HepG2 (cell line): ENCODE results near the gene ITIH3. TPM values are rescaled to one million over a fixed set of nuclear protein-coding genes. Genes with fewer than 3 reads are reported as not detected.

Experiments used
- CEBPG ChIP-seq: IDR thresholded peaks from 2 replicates; pipeline ENCODE4 v1.6.1; 2016
- FOSL2 ChIP-seq: sonication (generic); formaldehyde crosslinking; IDR thresholded peaks from 2 replicates; pipeline ENCODE4 v1.4.0; 2020; ENCODE audit warnings: missing genetic modification reagents
- MTF2 ChIP-seq: sonication (generic); formaldehyde crosslinking; IDR thresholded peaks from 2 replicates; pipeline ENCODE4 v1.5.0; 2020; ENCODE audit warnings: missing genetic modification reagents, borderline replicate concordance
- PTBP1 ChIP-seq: fragments of 200-400 bp; formaldehyde crosslinking; IDR thresholded peaks from 2 replicates; pipeline ENCODE4 v1.6.1; 2018; ENCODE audit warnings: low read length, low read depth; ENCODE audit not compliant: poor library complexity, severe bottlenecking
- SP5 ChIP-seq: IDR thresholded peaks from 2 replicates; pipeline ENCODE4 v1.6.1; 2016; ENCODE audit warnings: low read depth, borderline replicate concordance
- TOE1 ChIP-seq: sonication (generic); formaldehyde crosslinking; IDR thresholded peaks from 2 replicates; pipeline ENCODE4 v1.4.0; 2020; ENCODE audit warnings: mild to moderate bottlenecking, missing genetic modification reagents
- ZBTB20 ChIP-seq: sonication (generic); formaldehyde crosslinking; IDR thresholded peaks from 2 replicates; pipeline ENCODE4 v1.8.1; 2023; ENCODE audit warnings: missing genetic modification reagents, low read depth, mild to moderate bottlenecking, borderline replicate concordance
- ZNF326 ChIP-seq: sonication (generic); formaldehyde crosslinking; IDR thresholded peaks from 2 replicates; pipeline ENCODE4 v1.4.0; 2020; ENCODE audit warnings: missing genetic modification reagents, borderline replicate concordance
- ZNF468 ChIP-seq: sonication (generic); formaldehyde crosslinking; IDR thresholded peaks from 2 replicates; pipeline ENCODE4 v1.8.0; 2022; ENCODE audit warnings: mild to moderate bottlenecking, moderate library complexity, missing genetic modification reagents
- ZNF674 ChIP-seq: sonication (generic); formaldehyde crosslinking; IDR thresholded peaks from 2 replicates; pipeline ENCODE4 v1.5.0; 2020; ENCODE audit warnings: low read depth, mild to moderate bottlenecking, missing genetic modification reagents
- ZNF816 ChIP-seq: sonication (generic); formaldehyde crosslinking; IDR thresholded peaks from 2 replicates; pipeline ENCODE4 v1.8.0; 2022; ENCODE audit warnings: missing genetic modification reagents, mild to moderate bottlenecking, borderline replicate concordance
- ZNF883 ChIP-seq: sonication (generic); formaldehyde crosslinking; IDR thresholded peaks from 2 replicates; pipeline ENCODE4 v1.5.1; 2020; ENCODE audit warnings: mild to moderate bottlenecking, missing genetic modification reagents; ENCODE audit errors: not compliant biosample characterization
- polyA plus RNA-seq, 8 experiments: library from polyadenylated mRNA; depleted of rRNA in 3 of 8; stranded (reverse) in 7 of 8; unstranded in 1 of 8; fragments of >200 nt; fragmentation: Illumina TruSeq in 4 of 8; extraction: Trizol in 4 of 8; gene quantifications; 2 replicates each; pipeline versions ENCODE4 v1.2.1 to v1.2.3, GENCODE V29; 2011 to 2016; ENCODE audit warnings: low read depth in 4 of 8, missing spikeins in 1 of 8, mixed read lengths in 1 of 8; ENCODE audit not compliant: insufficient read depth in 1 of 8
- total RNA-seq, 5 experiments: library from RNA; depleted of rRNA; stranded (reverse); fragments of >200 nt; fragmentation: Illumina TruSeq; extraction: Trizol; gene quantifications; 2 replicates each; pipeline ENCODE4 v1.2.3, GENCODE V29; 2016; ENCODE audit warnings: low read depth in 1 of 5
- TF ChIP-seq, protein P1 (sequence below): sonication (generic); formaldehyde crosslinking; IDR thresholded peaks from 2 replicates; pipeline ENCODE4 v1.5.1; 2020; ENCODE audit warnings: missing genetic modification reagents, mild to moderate bottlenecking, borderline replicate concordance
- TF ChIP-seq, protein P2 (sequence below): sonication (generic); formaldehyde crosslinking; IDR thresholded peaks from 2 replicates; pipeline ENCODE4 v1.9.0; 2021; ENCODE audit warnings: missing genetic modification reagents, borderline replicate concordance
- TF ChIP-seq, protein P3 (sequence below): sonication (generic); formaldehyde crosslinking; IDR thresholded peaks from 2 replicates; pipeline ENCODE4 v1.9.0; 2022; ENCODE audit warnings: missing genetic modification reagents, mild to moderate bottlenecking, borderline replicate concordance
- TF ChIP-seq, protein P4 (sequence below): sonication (generic); formaldehyde crosslinking; IDR thresholded peaks from 2 replicates; pipeline ENCODE4 v1.8.0; 2023; ENCODE audit warnings: mild to moderate bottlenecking, missing genetic modification reagents
- TF ChIP-seq, protein P5 (sequence below): IDR thresholded peaks from 2 replicates; pipeline ENCODE4 v1.6.1; 2016; ENCODE audit warnings: control low read depth
- TF ChIP-seq, protein P6 (sequence below): sonication (generic); formaldehyde crosslinking; conservative IDR thresholded peaks from 2 replicates; pipeline ENCODE4 v1.4.0; 2020; ENCODE audit warnings: missing genetic modification reagents

ITIH3 gene
- total and polyA plus RNA-seq, 2 of the 13 experiments (the other 11 are each of a cell fraction or from before 2014, with no cell fraction given) = 105 to 632 TPM

DNA sequence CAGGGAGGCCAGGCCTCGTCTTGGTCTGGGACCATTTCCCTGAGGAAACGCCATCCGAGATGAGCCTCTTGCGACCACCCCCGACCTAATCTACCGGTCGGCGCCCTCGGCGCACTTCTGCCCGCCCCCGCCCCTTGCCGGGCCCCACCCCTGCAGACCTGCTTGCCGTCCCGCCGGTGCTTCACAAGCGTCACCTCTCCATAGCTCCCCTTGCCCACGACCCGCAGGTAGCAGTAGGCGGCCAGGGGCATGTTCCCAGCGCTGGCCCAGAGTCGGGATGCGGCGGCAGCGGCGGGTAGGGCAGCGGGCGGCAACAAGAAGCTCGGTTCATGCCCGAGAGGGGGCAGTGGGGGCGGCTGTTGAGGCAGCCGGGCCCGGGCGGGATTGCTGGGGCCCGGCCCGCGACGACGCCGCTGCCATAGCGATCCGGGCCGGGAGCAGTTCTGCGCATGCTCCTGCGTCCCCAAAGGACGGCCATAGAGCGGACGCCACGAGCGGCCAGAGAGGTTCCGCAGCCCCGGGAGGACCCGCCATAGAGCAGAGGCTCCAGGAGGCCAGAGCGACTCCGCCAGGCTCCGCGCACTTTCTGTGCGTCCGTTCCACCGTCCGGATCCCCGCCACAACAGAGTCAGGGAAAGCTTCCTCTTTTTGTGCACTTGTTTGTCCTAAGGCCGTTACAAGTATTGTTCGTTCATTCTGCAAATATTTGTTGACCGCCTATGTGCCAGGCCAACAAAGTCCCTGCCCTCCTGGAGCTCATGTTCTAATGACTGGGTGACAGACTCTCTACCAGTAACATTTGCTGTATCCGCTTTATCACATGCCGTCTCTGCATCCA lies 23.9 kb upstream of the ITIH3 start, which contains the start of gene NEK4 (continued):
- TF ChIP-seq, protein P1, sequence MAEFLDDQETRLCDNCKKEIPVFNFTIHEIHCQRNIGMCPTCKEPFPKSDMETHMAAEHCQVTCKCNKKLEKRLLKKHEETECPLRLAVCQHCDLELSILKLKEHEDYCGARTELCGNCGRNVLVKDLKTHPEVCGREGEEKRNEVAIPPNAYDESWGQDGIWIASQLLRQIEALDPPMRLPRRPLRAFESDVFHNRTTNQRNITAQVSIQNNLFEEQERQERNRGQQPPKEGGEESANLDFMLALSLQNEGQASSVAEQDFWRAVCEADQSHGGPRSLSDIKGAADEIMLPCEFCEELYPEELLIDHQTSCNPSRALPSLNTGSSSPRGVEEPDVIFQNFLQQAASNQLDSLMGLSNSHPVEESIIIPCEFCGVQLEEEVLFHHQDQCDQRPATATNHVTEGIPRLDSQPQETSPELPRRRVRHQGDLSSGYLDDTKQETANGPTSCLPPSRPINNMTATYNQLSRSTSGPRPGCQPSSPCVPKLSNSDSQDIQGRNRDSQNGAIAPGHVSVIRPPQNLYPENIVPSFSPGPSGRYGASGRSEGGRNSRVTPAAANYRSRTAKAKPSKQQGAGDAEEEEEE (CRISPR knock-in tag) = no peak
- TF ChIP-seq, protein P2, sequence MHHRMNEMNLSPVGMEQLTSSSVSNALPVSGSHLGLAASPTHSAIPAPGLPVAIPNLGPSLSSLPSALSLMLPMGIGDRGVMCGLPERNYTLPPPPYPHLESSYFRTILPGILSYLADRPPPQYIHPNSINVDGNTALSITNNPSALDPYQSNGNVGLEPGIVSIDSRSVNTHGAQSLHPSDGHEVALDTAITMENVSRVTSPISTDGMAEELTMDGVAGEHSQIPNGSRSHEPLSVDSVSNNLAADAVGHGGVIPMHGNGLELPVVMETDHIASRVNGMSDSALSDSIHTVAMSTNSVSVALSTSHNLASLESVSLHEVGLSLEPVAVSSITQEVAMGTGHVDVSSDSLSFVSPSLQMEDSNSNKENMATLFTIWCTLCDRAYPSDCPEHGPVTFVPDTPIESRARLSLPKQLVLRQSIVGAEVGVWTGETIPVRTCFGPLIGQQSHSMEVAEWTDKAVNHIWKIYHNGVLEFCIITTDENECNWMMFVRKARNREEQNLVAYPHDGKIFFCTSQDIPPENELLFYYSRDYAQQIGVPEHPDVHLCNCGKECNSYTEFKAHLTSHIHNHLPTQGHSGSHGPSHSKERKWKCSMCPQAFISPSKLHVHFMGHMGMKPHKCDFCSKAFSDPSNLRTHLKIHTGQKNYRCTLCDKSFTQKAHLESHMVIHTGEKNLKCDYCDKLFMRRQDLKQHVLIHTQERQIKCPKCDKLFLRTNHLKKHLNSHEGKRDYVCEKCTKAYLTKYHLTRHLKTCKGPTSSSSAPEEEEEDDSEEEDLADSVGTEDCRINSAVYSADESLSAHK = no peak
- TF ChIP-seq ZNF816 (CRISPR knock-in tag) (no peak), CEBPG (CRISPR knock-in tag) (no peak), TOE1 (CRISPR knock-in tag) (no peak), MTF2 (no peak), ZNF468 (CRISPR knock-in tag) (no peak), ZBTB20 (CRISPR knock-in tag) (no peak), PTBP1 (no peak), ZNF883 (CRISPR knock-in tag) (peak; percentile 73), ZNF674 (CRISPR knock-in tag) (no peak), SP5 (CRISPR knock-in tag) (no peak), FOSL2 (no peak; the same call in 1 of the 2 replicates), ZNF326 (CRISPR knock-in tag) (no peak)
- TF ChIP-seq, protein P3, sequence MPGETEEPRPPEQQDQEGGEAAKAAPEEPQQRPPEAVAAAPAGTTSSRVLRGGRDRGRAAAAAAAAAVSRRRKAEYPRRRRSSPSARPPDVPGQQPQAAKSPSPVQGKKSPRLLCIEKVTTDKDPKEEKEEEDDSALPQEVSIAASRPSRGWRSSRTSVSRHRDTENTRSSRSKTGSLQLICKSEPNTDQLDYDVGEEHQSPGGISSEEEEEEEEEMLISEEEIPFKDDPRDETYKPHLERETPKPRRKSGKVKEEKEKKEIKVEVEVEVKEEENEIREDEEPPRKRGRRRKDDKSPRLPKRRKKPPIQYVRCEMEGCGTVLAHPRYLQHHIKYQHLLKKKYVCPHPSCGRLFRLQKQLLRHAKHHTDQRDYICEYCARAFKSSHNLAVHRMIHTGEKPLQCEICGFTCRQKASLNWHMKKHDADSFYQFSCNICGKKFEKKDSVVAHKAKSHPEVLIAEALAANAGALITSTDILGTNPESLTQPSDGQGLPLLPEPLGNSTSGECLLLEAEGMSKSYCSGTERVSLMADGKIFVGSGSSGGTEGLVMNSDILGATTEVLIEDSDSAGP (CRISPR knock-in tag) = peak; percentile 78; the same call in 1 of the 2 replicates
- TF ChIP-seq, protein P4, sequence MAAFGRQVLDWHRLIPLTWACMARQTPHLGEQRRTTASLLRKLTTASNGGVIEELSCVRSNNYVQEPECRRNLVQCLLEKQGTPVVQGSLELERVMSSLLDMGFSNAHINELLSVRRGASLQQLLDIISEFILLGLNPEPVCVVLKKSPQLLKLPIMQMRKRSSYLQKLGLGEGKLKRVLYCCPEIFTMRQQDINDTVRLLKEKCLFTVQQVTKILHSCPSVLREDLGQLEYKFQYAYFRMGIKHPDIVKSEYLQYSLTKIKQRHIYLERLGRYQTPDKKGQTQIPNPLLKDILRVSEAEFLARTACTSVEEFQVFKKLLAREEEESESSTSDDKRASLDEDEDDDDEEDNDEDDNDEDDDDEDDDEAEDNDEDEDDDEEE (CRISPR knock-in tag) = 0 out of 2 replicates have a peak, but pooled peaks have one; percentile 12
- TF ChIP-seq, protein P5, sequence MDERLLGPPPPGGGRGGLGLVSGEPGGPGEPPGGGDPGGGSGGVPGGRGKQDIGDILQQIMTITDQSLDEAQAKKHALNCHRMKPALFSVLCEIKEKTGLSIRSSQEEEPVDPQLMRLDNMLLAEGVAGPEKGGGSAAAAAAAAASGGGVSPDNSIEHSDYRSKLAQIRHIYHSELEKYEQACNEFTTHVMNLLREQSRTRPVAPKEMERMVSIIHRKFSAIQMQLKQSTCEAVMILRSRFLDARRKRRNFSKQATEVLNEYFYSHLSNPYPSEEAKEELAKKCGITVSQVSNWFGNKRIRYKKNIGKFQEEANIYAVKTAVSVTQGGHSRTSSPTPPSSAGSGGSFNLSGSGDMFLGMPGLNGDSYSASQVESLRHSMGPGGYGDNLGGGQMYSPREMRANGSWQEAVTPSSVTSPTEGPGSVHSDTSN = no peak
- TF ChIP-seq, protein P6, sequence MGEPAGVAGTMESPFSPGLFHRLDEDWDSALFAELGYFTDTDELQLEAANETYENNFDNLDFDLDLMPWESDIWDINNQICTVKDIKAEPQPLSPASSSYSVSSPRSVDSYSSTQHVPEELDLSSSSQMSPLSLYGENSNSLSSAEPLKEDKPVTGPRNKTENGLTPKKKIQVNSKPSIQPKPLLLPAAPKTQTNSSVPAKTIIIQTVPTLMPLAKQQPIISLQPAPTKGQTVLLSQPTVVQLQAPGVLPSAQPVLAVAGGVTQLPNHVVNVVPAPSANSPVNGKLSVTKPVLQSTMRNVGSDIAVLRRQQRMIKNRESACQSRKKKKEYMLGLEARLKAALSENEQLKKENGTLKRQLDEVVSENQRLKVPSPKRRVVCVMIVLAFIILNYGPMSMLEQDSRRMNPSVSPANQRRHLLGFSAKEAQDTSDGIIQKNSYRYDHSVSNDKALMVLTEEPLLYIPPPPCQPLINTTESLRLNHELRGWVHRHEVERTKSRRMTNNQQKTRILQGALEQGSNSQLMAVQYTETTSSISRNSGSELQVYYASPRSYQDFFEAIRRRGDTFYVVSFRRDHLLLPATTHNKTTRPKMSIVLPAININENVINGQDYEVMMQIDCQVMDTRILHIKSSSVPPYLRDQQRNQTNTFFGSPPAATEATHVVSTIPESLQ = no peak
